ENCODE results near the gene ACOD1.

GRCh38 chr13:77001963-77002587 lies 53.8 kb downstream of the ACOD1 start:
- TF ChIP-seq, protein P1, sequence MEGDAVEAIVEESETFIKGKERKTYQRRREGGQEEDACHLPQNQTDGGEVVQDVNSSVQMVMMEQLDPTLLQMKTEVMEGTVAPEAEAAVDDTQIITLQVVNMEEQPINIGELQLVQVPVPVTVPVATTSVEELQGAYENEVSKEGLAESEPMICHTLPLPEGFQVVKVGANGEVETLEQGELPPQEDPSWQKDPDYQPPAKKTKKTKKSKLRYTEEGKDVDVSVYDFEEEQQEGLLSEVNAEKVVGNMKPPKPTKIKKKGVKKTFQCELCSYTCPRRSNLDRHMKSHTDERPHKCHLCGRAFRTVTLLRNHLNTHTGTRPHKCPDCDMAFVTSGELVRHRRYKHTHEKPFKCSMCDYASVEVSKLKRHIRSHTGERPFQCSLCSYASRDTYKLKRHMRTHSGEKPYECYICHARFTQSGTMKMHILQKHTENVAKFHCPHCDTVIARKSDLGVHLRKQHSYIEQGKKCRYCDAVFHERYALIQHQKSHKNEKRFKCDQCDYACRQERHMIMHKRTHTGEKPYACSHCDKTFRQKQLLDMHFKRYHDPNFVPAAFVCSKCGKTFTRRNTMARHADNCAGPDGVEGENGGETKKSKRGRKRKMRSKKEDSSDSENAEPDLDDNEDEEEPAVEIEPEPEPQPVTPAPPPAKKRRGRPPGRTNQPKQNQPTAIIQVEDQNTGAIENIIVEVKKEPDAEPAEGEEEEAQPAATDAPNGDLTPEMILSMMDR (IDR thresholded peaks at IDR 0.05; ENCODE audit: poor library complexity) = no peak
- no peak for TF ChIP-seq EZH2phosphoT487 (IDR thresholded peaks at IDR 0.05; ENCODE audit: low read depth, severe bottlenecking, unreplicated experiment)
- no peak for TF ChIP-seq EZH2 (IDR thresholded peaks at IDR 0.05; ENCODE audit: borderline replicate concordance)

Measured in hepatocyte (in vitro differentiated cells).